HUES48 (cell line): Measurements from ENCODE around the gene FBXW5.

Experiments
- H3K27ac ChIP-seq: one replicate; pipeline ENCODE4 v1.7.0; 2013; ENCODE audit warnings: low read depth, low read length, inconsistent platforms
- H3K27me3 ChIP-seq: 2 replicates; pipeline ENCODE4 v1.6.1; 2013; ENCODE audit warnings: mild to moderate bottlenecking, low read length; ENCODE audit not compliant: control insufficient read depth, insufficient read depth
- H3K36me3 ChIP-seq: 2 replicates; pipeline ENCODE4 v1.6.1; 2013; ENCODE audit warnings: low read length; ENCODE audit not compliant: control insufficient read depth, insufficient read depth
- H3K4me1 ChIP-seq: 2 replicates; pipeline ENCODE4 v1.6.1; 2013; ENCODE audit warnings: mild to moderate bottlenecking, low read length; ENCODE audit not compliant: control insufficient read depth, insufficient read depth
- H3K4me3 ChIP-seq: 2 replicates; pipeline ENCODE4 v1.5.1; 2013; ENCODE audit warnings: mild to moderate bottlenecking, low read depth, low read length
- H3K9ac ChIP-seq: 2 replicates; pipeline ENCODE4 v1.6.1; 2013; ENCODE audit warnings: mild to moderate bottlenecking, low read depth, low read length, moderate library complexity
- H3K9me3 ChIP-seq: 2 replicates; pipeline ENCODE4 v1.6.1; 2013; ENCODE audit warnings: low read length; ENCODE audit not compliant: control insufficient read depth, insufficient read depth

FBXW5 gene

DNA sequence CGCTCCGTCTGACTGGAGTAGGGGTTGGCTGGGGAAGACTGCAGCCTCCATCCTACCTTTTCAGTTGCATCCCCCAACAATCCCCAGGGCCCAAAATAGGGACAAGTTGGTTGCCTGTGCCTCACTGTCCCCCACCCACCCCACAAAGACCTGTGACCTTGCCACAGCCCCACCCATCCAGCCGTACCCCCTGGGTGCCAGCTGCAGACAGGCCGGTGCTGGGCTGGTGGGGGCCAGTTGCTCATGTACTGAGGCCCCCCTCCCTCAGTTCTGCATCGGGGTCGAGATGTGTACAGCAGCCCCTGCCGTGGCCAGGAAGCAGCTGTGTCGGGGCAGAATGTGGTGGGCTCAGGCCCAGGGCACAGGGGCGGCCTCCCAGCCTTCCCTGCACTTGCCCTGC, 38.6 kb upstream of the FBXW5 start:
- Histone ChIP-seq H3K9ac (no peak overlapping the region), H3K36me3 (no peaks in the 10 kb centered on the region), H3K9me3 (no peaks in the 10 kb centered on the region), H3K27ac (no peak overlapping the region), H3K4me3 (no peak overlapping the region), H3K27me3 (peaks cover 25% of the 10 kb centered on the region), H3K4me1 (no peaks in the 10 kb centered on the region)

GRCh38 chr9:136982232-136983051, 37.9 kb upstream of the FBXW5 start, which contains the start of gene LCNL1:
LCNL1 (plus strand) TSS chr9:136982993; CDS start chr9:136983587, 594 bp downstream.
- peaks cover 1% of the 10 kb centered on the region; the same call in 1 of the 2 replicates for H3K4me1 ChIP-seq
- no peaks in the 10 kb centered on the region for H3K9me3 ChIP-seq
- H3K27ac ChIP-seq, result no peak within 1 kb of the TSS
- no peak within 1 kb of the TSS for H3K4me3 ChIP-seq
- H3K27me3 ChIP-seq, result peaks cover 28% of the 10 kb centered on the region
- H3K9ac ChIP-seq, result no peak within 1 kb of the TSS
- no peaks in the 10 kb centered on the region for H3K36me3 ChIP-seq

- Histone ChIP-seq H3K36me3 (no peaks in the 10 kb centered on the region), H3K9ac (no peak overlapping the region), H3K4me1 (peaks cover 5% of the 10 kb centered on the region; the same call in 1 of the 2 replicates), H3K4me3 (no peak overlapping the region), H3K9me3 (no peaks in the 10 kb centered on the region), H3K27me3 (peaks cover 35% of the 10 kb centered on the region), H3K27ac (no peak overlapping the region)
Measured at GRCh38 chr9:136981588-136982231, 37.2 kb upstream of the FBXW5 start.

DNA sequence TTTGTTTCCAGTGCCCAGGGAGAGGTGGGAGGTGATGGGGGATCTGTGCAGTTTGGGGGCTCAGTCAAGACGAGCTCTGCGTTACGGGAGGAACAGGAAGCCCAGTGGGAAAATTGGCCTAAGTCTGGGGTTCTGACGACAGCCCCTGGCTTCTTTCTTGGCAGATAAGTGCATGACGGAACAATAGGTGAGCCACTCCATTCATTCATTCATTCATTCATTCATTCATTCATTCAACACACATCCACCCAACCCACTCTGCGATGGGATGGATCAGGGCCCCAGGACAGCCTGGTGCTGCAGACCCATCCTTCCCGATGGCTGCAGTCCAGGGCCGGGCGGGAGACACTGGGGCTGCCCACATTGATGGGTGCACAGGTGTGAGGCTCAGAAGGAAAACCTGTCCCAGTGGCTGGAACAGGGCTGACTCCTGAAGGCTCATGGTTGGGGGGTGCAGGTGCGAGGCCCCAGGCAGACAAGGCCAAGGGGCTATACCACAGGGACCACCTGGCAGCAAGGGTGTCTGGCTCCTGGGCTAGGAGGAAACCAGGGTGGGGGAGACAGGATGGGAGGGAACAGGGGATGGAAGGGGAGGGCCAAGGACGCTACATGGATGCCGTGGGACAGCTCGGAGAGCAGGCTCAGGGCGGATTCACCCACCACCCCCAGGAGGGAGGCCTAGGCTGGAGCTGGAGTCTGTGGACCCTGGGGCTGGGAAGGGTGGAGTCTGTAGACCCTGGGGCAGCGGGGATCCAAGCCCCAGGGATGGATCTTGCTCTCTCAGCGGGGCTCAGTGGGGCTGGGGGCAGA, 36.3 kb upstream of the FBXW5 start:
- Histone ChIP-seq H3K9me3 (no peaks in the 10 kb centered on the region), H3K4me3 (no peak overlapping the region), H3K4me1 (peaks cover 5% of the 10 kb centered on the region; the same call in 1 of the 2 replicates), H3K36me3 (no peaks in the 10 kb centered on the region), H3K27ac (no peak overlapping the region), H3K27me3 (peaks cover 30% of the 10 kb centered on the region), H3K9ac (no peak overlapping the region)

- no peak overlapping the region for H3K27ac ChIP-seq
- H3K9me3 ChIP-seq, result no peaks in the 10 kb centered on the region
- no peak overlapping the region for H3K9ac ChIP-seq
- peaks cover 22% of the 10 kb centered on the region for H3K27me3 ChIP-seq
- no peak overlapping the region for H3K4me3 ChIP-seq
- H3K4me1 ChIP-seq, result peaks cover 5% of the 10 kb centered on the region; the same call in 1 of the 2 replicates
- H3K36me3 ChIP-seq, result no peaks in the 10 kb centered on the region
Measured at GRCh38 chr9:136979769-136980587, 35.4 kb upstream of the FBXW5 start.

DNA sequence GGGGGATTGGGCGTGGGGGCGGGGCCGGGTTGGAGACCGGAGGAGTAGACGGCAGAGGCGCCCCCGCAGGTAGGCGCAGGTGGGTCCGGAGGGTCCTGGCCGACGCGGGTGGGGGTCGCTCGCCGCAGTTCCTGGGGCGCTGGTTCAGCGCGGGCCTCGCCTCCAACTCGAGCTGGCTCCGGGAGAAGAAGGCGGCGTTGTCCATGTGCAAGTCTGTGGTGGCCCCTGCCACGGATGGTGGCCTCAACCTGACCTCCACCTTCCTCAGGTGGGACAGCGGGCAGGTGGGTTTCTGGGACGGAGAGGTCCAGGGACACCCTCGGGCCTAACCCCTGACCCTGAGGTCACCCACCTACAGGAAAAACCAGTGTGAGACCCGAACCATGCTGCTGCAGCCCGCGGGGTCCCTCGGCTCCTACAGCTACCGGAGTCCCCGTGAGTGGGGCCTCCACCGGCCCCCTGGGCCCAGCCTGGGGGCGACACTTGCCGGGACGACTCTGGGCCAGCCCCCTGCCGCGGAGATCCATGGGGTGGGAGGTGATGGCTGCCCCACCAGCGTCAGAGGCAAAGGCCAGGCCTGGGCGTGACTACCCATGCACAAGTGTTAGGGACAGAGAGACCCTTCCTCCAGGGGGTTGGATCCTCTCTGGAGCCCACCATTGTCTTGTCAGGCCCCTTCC, 34.5 kb upstream of the FBXW5 start:
- no peaks in the 10 kb centered on the region for H3K36me3 ChIP-seq
- no peak overlapping the region for H3K9ac ChIP-seq
- peak overlapping the region; percentile 29; the same call in 1 of the 2 replicates for H3K4me3 ChIP-seq
- peaks cover 5% of the 10 kb centered on the region; the same call in 1 of the 2 replicates for H3K4me1 ChIP-seq
- no peaks in the 10 kb centered on the region for H3K9me3 ChIP-seq
- peaks cover 15% of the 10 kb centered on the region for H3K27me3 ChIP-seq
- H3K27ac ChIP-seq, result no peak overlapping the region

GRCh38 chr9:136978073-136978864, 33.7 kb upstream of the FBXW5 start:
- Histone ChIP-seq H3K27me3 (peaks cover 10% of the 10 kb centered on the region), H3K27ac (no peak overlapping the region), H3K36me3 (no peaks in the 10 kb centered on the region), H3K4me3 (peak overlapping the region; percentile 80), H3K4me1 (peaks cover 5% of the 10 kb centered on the region; the same call in 1 of the 2 replicates), H3K9ac (no peak overlapping the region), H3K9me3 (no peaks in the 10 kb centered on the region)

GRCh38 chr9:136977649-136978072, 33.1 kb upstream of the FBXW5 start:
- Histone ChIP-seq H3K9ac (no peak overlapping the region), H3K9me3 (no peaks in the 10 kb centered on the region), H3K27ac (no peak overlapping the region), H3K4me3 (peak overlapping the region; percentile 80), H3K4me1 (peaks cover 5% of the 10 kb centered on the region; the same call in 1 of the 2 replicates), H3K36me3 (no peaks in the 10 kb centered on the region), H3K27me3 (peaks cover 10% of the 10 kb centered on the region)

DNA sequence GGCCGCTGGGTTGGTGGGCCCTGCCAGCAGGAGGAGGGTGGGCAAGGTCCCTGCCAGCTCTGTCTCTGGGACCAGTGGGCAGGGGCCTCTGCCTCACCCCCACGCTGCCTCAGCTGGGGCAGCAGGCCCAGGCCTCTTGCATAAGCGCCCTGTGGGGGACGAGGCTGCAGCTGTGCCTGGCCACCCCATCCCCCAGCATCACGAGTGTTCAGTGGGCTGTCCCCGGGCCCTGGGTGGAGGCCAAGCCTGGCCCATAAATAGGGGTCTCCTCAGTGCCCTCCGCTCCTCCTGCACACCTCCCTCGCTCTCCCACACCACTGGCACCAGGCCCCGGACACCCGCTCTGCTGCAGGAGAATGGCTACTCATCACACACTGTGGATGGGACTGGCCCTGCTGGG, 32.7 kb upstream of the FBXW5 start, which contains the start of gene PTGDS:
Gene PTGDS, plus strand, starts transcription at position 282 of the 400 bp plus-strand sequence. Its CDS starts 75 bp downstream, at position 357.
- H3K36me3 ChIP-seq, result no peaks in the 10 kb centered on the region
- H3K9me3 ChIP-seq, result no peaks in the 10 kb centered on the region
- peak within 1 kb of the TSS; percentile 80 for H3K4me3 ChIP-seq
- H3K4me1 ChIP-seq, result peaks cover 5% of the 10 kb centered on the region; the same call in 1 of the 2 replicates
- H3K27me3 ChIP-seq, result peaks cover 10% of the 10 kb centered on the region
- no peak within 1 kb of the TSS for H3K9ac ChIP-seq
- no peak within 1 kb of the TSS for H3K27ac ChIP-seq
